AG08396 (cell line): ENCODE data around the gene NEU2.
"Not testable (repeated sequence)": the region's sequence is repeated elsewhere in the genome, so short reads cannot be mapped to it uniquely, and the experiment has no call there.

Source experiments
- DNase-seq: peaks from one replicate; pipeline ENCODE4 v3.0.0; 2012; ENCODE audit warnings: low spot score, mixed read lengths

The NEU2 gene

DNA sequence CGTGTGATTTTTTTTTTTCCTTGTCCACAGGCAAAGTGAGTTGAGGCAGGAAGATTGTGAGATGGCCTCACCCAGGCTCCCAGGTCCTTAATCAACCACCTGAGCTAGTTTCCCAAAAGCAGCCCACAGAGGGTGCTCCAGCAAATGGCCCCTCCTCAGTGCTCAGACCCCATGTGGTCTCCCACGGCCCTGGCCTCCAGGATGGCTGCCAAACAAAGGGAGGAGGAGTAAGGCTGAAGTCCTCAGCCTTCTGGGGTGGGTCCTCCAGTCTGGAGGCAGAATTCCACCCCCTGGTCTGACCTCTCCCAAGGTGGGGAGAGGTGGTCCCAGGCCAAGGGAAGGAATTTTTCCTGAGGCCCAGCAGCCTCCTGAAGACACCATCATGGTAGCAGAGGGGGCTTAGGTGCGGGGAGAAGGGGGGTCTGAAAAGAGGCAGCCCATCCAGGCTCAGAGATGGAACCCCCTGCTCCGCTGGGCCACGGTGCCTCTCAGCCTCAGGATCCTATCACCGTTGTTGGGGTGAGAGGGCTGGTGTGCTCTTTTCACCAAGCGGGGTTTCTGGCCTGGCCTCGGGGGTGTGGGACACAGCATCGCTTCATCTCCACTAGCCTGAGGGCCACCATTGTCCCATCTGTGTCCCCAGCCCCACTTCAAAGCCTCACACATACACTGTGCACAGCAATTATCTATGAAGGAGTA lies 21.8 kb upstream of the NEU2 start:
- DNase-seq, result no peak

DNA sequence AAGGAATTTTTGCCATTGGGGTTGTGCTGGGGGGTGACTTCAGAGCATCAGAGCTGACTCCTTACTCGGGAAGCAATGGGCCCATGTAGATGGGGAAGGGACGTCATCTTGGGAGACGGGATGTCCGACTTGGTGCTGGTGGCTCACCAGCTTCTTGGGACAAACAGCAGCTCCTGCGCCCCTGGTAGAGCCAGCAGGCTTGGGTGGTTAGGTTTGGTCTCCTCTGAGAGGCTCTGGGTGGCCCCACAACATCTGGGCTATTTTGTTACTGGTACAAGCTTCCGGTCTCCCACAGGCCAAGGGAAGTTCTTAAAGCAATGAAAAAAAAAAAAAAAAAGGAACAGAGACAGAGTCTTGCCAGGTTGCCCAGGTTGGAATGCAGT lies 21.2 kb upstream of the NEU2 start:
- no peak for DNase-seq

DNA sequence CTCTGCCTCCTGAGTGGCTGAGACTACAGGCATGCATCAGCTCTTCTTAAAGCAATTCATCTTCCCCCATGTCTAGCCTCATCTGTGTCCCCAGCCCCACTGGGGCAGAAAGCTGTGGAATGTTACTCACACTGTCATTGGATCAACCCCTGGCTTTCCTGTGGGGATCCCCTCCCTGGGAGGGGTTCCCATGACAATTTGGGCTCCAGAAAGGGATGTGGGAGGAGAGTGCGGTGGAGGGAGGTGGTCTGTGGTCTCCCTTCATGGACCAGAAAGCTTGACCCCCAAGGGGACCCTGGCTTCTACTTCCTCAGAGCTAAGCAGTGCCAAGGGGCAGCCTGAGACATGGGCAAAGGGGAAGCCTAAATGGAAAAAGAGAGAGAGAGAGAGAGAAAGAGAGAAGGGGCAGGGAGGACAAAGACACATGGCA lies 20.8 kb upstream of the NEU2 start:
- DNase-seq, result no peak

DNA sequence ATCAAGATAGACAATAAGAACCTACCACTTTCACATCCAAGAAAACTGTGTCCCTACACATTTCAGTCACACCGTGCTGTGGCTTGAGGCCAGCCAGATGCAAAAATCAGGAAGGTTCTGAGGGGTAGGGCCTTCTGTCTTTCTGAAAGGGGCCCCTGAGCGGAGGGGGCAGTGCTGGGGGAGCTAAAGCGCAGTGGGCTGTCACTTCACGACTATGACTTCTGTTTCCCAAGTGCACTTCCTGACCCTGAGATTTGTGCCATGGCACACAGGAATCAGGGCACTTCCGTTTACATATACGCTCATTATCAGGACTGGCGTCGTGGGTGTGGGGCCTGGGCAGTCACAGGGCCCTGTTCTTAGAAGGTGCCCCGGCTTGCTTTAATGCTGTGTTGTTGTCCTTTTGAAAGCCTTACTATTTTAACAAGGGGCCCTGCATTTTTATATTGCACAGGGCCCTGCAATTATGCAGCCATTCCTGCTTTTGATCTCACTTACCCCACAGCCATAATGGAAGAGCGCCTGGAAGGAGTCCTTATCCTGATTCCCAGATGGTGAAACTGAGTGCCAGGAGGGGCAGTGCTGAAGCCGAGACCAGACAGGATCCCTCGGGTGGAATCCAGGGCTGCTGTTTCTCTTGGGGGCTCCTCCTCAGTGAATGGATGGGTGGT lies 20.0 kb upstream of the NEU2 start:
- DNase-seq, result no peak

DNA sequence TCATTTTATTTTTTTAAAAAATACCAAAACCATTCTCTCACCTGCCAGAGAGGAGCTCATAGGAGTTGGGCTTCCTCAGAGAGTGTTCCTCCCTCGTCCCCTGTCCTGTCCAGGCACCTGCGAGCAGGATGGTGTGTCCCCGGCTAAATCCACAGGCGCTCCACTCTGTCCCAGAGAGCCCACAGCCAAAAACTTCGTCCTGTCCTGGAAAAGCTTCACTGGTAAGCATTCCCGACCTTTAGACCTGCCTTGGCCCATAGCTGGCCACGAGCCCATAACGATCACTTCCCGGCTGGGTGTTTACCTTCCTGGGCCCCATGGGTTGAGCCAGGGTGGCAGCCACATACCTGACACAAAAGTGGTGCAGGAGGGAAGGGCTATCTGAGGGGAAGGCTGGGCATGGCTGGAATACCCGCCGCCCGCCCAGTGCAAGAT lies 19.4 kb upstream of the NEU2 start, which contains the start of gene NGEF:
NGEF (minus strand) TSS at position 230 of the 435 bp plus-strand sequence. CDS start 38,366 bp downstream, outside the sequence.
- no peak for DNase-seq

DNA sequence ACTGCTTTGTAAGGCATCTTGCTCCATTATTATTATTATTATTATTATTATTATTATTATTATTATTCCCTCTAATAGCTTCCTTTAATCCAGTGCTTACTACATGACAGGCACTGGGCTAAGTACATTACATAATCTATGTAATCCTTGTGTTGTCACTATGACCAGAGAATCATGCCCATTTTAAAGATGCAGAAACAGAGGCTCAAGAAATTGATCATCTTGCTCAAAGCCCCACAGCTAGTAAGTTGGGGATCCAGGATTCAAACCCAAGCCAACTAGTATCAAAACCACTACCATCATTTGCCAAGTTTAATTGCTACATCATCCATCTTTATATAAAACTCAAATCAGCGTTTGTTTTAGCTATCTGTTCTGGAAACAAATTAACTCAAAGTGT lies 18.8 kb upstream of the NEU2 start:
- no peak for DNase-seq

DNA sequence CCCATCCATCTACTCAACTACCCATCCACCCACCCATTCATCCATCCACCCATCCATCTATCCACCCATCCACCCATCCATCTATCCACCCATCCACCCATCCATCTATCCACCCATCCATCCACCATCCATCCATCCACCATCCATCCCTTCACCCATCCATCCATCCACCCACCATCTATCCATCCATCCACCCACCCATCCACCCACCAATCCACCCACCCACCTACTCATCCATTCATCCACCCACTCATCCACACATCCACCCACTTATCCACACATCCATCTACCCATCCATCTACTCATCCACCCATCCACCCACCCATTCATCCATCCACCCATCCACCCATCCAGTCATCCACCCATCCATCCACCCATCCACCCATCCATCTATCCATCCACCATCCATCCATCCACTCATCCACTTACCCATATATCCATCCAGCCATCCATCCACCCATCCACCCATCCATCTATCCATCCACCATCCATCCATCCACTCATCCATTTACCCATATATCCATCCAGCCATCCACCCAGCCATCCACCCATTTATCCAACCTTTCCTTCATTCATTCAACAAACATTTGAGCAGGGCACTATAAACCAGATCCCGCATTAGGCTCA lies 17.3 kb upstream of the NEU2 start:
- DNase-seq, result no peak

DNA sequence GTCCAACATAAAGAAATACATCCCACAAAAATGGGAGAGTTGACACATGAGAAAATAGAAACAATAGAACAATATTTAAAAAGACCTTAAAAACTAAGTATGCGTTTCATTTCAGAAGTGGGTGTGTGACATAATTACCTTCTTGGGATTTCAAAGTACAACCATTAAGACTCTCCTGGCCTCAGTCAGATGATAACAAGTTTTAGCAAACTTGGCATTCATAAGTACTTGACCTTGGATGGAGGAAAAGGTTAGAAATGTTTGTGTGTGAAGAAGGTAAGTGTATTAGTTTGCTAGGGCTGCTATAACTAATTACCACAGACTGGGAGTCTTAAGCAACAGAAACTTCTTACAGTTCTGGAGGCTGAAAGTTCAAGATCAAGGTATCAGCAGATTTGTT lies 14.5 kb upstream of the NEU2 start:
- DNase-seq, result no peak

DNA sequence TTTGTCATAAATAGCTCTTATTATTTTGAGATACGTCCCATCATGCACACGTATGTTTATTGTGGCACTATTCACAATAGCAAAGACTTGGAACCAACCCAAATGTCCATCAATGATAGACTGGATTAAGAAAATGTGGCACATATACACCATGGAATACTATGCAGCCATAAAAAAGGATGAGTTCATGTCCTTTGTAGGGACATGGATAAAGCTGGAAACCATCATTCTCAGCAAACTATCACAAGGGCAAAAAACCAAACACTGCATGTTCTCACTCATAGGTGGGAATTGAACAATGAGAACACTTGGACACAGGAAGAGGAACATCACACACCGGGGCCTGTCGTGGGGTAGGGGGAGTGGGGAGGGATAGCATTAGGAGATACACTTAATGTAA lies 12.9 kb upstream of the NEU2 start:
- DNase-seq, result not testable (repeated sequence)

DNA sequence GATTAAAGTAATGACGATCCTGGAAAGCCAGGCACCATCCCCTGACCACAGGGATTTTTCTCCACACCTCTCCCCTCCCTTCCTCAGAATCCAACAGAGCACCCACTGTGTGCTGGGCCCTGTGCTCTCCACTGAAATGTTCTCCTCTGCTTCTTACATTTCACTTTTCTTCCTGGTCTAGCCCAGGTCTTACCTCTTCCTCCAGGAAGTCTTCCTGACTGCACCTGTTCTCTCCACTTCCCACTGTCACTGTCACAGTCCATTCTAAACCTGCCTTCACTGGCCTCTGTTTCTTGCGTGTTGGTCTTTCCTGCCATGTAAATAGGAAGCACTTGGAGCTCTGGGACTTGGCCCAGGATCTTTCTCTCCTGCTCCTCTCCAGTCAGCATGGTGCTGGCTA lies 12.0 kb upstream of the NEU2 start:
- no peak for DNase-seq

DNA sequence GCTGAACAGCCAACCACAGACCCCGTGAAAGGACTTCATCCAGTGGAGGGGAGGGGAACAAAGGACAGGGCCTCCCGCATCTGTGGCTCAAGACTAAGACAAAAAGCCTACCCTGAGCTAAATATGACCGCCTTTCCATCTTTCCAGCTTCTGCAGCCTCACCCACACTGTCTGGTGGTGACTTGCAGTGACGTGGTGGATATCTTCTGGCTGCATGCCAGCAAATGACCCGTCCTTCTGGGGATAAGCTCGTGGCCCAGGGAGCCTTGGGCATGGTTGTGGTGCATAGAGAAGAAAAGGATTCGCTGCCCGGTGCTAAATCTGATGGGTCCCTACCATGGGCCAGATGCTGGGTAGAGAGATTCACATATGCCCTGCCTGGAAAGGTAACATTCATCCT lies 10.7 kb upstream of the NEU2 start:
- DNase-seq, result peak; percentile 18

DNA sequence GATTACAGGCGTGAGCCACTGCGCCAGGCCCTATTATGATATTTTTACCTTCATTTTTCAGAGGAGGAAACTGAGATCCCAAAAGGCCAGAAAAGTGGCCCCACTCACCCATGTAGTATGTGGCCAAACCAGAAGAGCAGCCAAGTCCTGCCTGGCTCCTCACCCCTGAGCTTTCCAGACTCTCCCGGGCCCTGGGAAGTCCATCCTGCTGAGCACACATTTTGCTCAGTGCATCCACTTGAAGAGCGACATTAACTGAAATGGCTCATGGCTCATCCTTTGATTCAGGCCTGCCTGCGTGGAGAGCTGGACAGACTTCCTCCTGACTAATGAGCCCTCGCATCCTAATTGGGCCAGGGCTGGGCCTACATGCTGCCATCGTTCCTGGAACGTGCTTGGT lies 9.9 kb upstream of the NEU2 start:
- DNase-seq, result no peak

DNA sequence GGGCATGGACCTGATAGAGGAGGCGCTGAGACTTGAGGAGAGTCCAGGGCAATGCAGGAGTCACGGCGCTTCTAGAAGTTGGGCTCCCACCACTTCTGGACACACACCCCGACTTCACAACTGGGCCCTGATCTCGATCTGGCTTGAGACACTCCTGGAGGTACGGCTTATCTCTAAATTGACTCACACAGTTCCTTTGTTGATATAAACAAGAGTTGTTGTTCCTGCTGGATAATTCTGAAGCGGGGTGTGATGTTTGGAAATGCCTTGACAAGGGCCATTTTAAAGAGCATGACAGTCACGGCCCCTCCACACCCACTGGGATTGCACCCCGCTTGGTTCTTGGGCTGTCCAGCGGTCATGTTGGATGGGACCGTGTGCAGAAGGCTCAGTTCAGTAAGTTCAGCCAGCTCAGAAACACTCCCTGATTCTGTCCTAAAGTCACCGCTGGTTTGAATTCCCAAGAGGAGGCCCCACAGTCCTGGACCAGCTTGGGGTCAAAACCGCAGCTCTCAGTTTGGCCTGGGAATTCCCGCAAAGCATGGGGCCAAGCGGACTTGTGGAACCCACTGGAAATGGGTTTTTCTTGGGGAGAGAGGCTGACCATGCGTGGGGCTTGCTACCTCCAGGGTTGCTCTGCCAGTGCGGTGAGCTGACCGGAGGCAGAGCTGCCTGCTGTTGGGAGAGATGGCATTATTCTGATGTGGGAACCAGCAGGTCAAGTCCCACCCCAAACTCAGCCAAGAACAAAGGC lies 9.3 kb upstream of the NEU2 start:
- no peak for DNase-seq

DNA sequence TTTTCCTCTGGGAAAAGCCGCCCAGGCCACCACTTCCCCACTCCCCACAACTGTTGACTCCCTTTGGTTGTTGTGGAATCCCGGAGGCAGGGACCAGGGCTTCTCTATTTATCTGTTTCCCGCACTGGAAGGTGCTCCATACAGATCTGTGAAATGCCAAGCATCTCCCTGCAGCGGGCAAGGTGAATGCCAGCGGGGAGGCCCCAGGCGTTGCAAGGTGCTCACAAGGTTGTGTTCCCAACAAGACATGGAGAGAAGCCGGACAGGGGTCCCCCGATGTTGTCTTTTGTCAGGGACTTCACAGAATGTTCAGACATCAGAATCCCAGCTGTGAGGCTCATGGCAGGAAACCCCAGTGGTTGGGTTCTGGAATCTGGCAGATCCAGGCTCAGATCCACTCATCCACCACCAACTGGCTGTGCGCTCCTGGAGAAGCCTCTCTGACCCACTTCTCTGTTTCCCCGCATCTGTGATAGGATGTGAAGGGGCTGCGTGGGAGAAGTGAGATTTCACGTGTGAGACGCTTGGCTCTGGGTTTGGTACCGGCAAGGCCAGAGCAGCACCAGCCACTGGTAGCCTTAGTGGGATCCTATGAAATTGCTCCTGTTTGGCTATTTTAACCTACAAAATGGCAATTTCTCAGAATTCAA lies 8.6 kb upstream of the NEU2 start:
- no peak for DNase-seq

DNA sequence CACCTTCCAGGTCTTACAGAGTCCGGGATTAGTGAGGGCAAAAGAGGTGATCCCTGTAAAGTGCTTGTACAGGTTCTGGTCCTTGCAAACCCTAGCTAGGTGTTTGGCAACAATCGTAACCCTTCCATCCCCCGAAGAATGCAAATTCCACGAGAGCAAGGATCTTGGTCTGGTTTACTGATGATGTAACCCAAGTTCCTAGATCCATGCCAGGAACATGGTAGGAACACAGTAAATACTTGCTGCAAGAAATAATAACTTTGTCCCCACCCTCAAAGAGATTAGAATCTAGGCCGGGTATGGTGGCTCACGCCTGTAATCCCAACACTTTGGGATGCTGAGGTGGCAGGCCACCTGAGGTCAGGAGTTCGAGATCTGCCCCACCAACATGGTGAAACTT lies 6.8 kb upstream of the NEU2 start:
- DNase-seq, result no peak

DNA sequence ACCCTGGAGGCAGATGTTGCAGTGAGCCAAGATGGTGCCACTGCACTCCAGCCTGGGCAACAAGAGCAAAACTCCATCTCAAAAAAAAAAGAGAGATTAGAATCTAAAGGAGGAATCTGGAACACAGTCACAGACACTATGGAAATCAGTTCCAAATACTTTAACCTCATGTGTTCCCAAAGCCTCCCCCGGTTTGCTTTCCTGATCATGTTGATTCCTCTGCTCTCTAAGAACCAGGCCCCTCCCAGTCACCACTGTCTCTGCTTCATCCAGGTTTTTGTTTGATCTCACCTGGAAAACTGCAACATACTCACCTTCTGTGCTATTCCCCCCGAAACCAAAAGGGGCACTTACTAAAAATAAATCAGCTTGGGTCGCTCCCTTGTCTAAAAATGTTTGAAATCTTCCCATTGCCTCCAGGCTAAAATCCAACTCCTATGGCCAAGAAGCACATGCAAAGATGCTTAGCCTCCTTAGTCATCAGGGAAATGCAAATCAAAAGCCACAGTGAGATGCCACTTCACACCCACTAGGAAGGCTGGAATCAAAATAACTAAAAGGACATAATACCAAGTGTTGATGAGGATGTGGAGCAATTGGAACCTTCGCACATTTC lies 6.2 kb upstream of the NEU2 start:
- peak; percentile 31 for DNase-seq

DNA sequence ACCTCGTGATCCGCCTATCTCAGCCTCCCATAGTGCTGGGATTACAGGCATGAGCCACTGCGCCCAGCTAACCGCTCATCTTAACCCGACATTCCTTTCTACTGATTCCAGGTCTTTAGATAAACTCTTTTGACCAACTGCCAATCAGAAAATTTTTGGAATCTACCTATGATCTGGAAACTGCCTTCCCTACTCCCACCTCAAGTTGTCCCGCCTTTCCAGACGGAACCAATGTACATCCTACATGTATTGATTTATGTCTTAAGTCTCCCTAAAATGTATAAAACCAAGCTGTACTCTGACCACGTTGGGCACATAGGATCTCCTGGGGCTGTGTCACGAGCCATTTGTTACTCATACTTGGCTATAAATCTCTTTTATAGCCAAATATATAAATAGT lies 3.2 kb upstream of the NEU2 start:
- no peak for DNase-seq

DNA sequence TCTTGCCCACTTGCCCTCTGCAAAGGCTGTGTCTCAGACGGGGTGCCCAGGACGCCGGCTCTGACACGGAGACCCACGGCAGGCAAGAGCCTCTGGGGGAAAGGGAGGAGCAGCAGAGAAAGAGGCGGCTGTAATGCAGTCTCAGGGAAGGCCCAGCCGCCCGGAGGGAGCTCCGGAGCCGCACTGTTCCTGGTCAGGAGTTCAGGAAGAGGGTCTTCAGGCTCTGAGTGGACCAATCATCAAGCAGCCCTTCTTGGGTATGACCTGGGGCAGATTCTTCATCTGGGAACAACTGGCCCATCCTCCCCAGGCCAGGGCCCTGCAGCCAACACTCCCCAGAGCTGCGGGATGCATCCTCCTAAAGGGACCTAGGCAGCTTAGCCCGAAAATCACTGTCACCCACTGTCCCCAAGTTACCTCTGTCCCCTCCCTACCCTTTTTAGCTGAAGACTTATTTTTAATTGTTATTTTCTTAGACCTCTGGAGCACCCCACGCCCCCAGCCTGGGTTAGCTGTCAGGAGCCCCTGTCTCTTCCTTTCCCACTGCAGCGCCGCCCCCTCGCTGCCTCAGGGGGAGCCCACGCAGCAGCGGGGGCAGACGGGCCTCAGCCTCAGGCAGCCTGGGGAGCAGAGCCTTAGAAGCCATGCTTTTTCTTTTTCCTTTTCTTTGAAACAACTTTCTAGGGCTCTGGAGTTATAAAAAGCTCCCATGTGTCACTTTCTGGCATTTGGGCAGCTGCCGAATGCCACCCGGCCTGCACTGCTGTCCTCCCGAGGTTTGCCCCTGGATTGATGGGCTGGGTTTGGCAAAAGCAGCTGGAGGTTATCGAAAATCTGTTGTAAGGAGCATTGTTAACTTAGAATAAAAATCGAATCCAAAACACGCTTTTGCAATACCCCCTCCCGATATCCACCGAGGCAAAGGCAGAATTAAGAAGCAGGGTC lies 644 bp upstream of the NEU2 start:
- no peak for DNase-seq

DNA sequence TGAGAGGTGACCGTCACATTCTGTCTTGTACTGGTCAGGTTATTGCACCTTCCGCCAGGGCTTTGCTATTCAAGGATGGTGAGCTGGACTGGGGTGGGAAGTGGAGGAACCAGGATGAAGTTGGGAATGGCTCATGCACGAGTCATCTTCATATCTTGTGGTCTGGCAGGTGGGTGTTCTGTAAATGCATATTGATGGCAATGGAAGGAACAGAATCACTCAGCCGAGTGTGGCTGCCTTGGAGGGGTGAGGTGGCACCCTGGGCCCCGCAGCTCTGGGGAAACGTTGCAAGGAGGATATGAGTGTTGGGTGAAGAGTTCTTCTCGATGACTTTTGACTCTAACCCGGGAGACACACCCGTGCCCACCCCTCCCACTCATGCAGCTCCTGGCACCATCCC lies 1.2 kb downstream of the NEU2 start:
- DNase-seq, result no peak

DNA sequence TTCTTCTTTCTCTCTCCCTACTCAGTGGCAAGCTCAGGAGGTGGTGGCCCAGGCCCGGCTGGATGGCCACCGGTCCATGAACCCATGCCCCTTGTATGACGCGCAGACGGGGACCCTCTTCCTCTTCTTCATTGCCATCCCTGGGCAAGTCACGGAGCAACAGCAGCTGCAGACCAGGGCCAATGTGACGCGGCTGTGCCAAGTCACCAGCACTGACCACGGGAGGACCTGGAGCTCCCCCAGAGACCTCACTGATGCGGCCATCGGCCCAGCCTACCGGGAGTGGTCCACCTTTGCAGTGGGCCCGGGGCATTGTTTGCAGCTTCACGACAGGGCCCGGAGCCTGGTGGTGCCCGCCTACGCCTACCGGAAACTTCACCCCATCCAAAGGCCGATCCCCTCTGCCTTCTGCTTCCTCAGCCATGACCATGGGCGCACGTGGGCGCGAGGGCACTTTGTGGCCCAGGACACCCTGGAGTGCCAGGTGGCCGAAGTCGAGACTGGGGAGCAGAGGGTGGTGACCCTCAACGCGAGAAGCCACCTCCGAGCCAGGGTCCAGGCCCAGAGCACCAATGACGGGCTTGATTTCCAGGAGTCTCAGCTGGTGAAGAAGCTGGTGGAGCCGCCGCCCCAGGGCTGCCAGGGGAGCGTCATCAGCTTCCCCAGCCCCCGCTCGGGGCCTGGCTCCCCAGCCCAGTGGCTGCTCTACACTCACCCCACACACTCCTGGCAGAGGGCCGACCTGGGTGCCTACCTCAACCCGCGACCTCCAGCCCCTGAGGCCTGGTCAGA lies 1.8 kb downstream of the NEU2 start:
- DNase-seq, result no peak
